Measurements from ENCODE around the gene OST4. TPM values are rescaled to one million over a fixed set of nuclear protein-coding genes. Genes with fewer than 3 reads are reported as not detected.
"Not testable (repeated sequence)": the region's sequence is repeated elsewhere in the genome, so short reads cannot be mapped to it uniquely, and the experiment has no call there.

OST4 gene
- 100 to 1,000 TPM in 3 of 4 donors, 10 to 100 TPM in 1; 92.7 to 320 (median 202) TPM for total RNA-seq

- peaks cover 15 to 64% (median 42%) of the 10 kb centered on the region in 4 donors for H3K4me1 ChIP-seq
These were observed at the start of gene OST4 for GRCh38 chr2:27071277-27071989. Gene OST4, minus strand, starts transcription at chr2:27071654.

DNA sequence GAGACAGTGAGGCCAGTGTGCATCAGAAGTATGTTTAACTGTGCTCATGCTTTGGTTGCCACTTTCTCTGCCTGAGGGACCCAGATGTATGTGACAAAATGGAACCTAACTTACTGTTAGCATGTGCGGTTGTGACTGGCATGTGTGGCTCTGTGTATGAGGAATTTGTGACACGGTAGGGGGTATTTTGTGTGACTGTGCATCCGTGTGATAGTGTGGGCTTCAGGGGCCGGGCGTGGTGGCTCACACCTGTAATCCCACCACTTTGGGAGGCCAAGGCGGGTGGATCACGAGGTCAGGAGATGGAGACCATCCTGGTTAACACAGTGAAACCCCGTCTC lies 47.8 kb upstream of the OST4 start:
- in situ Hi-C loops (cut with MboI; ENCODE audit: low pct_ligation_motif_present in 1 of 4, low pct_unique_long_range_greater_than_20kb in 1 of 4, low sequenced_read_pairs in 3 of 4): loop anchor here in 1 of 4 donors (25.0 kb wide), 1 partner anchor 93 kb away; the partner anchor contains the start of genes ATRAID, CAD and SLC5A6

More at GRCh38 chr2:27071277-27071989, at the start of gene OST4:
- 0% methylated on average over 51 of the region's 86 CpGs; no CpG with 5 or more reads in 1 of the 2 donors for WGBS, 2 donors (ENCODE audit: low coverage in 1 of 2)
- TF ChIP-seq EP300 (IDR thresholded peaks at IDR 0.05; ENCODE audit: low read depth): no peak
- TF ChIP-seq, protein P1, sequence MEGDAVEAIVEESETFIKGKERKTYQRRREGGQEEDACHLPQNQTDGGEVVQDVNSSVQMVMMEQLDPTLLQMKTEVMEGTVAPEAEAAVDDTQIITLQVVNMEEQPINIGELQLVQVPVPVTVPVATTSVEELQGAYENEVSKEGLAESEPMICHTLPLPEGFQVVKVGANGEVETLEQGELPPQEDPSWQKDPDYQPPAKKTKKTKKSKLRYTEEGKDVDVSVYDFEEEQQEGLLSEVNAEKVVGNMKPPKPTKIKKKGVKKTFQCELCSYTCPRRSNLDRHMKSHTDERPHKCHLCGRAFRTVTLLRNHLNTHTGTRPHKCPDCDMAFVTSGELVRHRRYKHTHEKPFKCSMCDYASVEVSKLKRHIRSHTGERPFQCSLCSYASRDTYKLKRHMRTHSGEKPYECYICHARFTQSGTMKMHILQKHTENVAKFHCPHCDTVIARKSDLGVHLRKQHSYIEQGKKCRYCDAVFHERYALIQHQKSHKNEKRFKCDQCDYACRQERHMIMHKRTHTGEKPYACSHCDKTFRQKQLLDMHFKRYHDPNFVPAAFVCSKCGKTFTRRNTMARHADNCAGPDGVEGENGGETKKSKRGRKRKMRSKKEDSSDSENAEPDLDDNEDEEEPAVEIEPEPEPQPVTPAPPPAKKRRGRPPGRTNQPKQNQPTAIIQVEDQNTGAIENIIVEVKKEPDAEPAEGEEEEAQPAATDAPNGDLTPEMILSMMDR (IDR thresholded peaks at IDR 0.05): no peak
- peak; percentile 85 to 96 (median 94) for TF ChIP-seq POLR2AphosphoS5 (IDR thresholded peaks at IDR 0.05)
- TF ChIP-seq POLR2A (IDR thresholded peaks at IDR 0.05): peak; percentile 86
- in situ Hi-C loops (cut with MboI; ENCODE audit: low pct_ligation_motif_present in 1 of 4, low pct_unique_long_range_greater_than_20kb in 1 of 4, low sequenced_read_pairs in 3 of 4): no loop called here
- Histone ChIP-seq H3K9me3 (no peaks in the 10 kb centered on the region), H3K27me3 (no peaks in the 10 kb centered on the region), H3K4me3 (peak within 1 kb of the TSS; percentile 68 to 98 (median 85)), H3K27ac (peak within 1 kb of the TSS; percentile 92 to 96 (median 95)), H3K36me3 (no peaks in the 10 kb centered on the region)
- intact Hi-C loops (cut with DNase I; ENCODE audit: low total_unique reads): no loop called here
- DNase-seq: peak; percentile 96

GRCh38 chr2:27118525-27119329 lies 47.3 kb upstream of the OST4 start, which contains the start of gene CGREF1:
Gene CGREF1, minus strand, starts transcription at chr2:27119128. Its CDS starts 14,762 bp downstream, at chr2:27104366.
- DNase-seq: peak; percentile 32

More for the DNA sequence above, 47.8 kb upstream of the OST4 start:
- H3K27ac ChIP-seq; H3K36me3 ChIP-seq; DNase-seq; H3K9me3 ChIP-seq; intact Hi-C loops (cut with DNase I; ENCODE audit: low total_unique reads): not testable (repeated sequence)
- 76% methylated on average over 8 of the region's 8 CpGs; no CpG with 5 or more reads in 1 of the 2 donors for WGBS, 2 donors (ENCODE audit: low coverage in 1 of 2)
- Histone ChIP-seq H3K4me1 (peaks cover 4 to 14% (median 11%) of the 10 kb centered on the region in 4 donors), H3K4me3 (peak overlapping the region in 1 of 4 donors; percentile 35), H3K27me3 (peaks cover 49% of the 10 kb centered on the region)

DNA sequence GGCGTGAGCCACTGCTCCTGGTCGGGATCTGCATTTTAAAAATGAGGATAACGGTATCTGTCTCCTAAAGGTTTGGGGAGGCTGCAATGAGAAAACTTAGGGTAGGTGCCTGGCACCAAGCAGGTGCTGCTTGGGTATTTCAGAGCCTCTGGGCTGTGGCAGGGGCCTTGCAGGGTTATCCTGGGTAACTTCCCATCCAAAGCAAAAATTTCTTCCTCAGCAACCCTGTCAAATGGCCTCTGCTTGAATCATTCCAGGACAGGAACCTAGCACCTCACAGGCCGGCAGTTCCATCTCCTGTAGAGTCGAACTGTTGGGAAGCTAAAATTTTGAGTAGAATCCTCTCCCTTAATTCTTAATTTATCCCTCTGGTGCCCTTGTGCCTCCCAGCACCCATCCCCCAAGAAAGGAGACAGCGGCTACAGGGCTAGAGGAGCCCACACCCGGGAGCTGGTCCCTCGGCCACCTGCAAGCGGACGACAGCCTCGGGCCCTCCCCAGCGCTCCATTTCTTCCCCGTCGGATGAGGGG lies 46.6 kb upstream of the OST4 start:
- WGBS, 2 donors (ENCODE audit: low coverage in 1 of 2): 6 to 63% methylated on average over 2 to 7 of the region's 14 CpGs
- peak overlapping the region in 2 of 4 donors; percentile 35 to 38 for H3K4me3 ChIP-seq
- H3K9me3 ChIP-seq: no peaks in the 10 kb centered on the region
- intact Hi-C loops (cut with DNase I; ENCODE audit: low total_unique reads): no loop called here
- H3K4me1 ChIP-seq: peaks cover 4 to 8% (median 5%) of the 10 kb centered on the region in 4 donors
- TF ChIP-seq EP300 (IDR thresholded peaks at IDR 0.05; ENCODE audit: low read depth) (no peak), POLR2AphosphoS5 (IDR thresholded peaks at IDR 0.05) (no peak), POLR2A (IDR thresholded peaks at IDR 0.05) (no peak)
- TF ChIP-seq, protein P1 (IDR thresholded peaks at IDR 0.05): no peak
- no peak for DNase-seq
- in situ Hi-C loops (cut with MboI; ENCODE audit: low pct_ligation_motif_present in 1 of 4, low pct_unique_long_range_greater_than_20kb in 1 of 4, low sequenced_read_pairs in 3 of 4): loop anchor here in 1 of 4 donors (25.0 kb wide), 1 partner anchor 94 kb away; the partner anchor contains the start of genes ATRAID, CAD and SLC5A6
- no peaks in the 10 kb centered on the region for H3K36me3 ChIP-seq
- peaks cover 49% of the 10 kb centered on the region for H3K27me3 ChIP-seq
- no peak overlapping the region for H3K27ac ChIP-seq

More at GRCh38 chr2:27118525-27119329, 47.3 kb upstream of the OST4 start, which contains the start of gene CGREF1:
- Histone ChIP-seq H3K27ac (no peak within 1 kb of the TSS), H3K27me3 (peaks cover 49% of the 10 kb centered on the region), H3K9me3 (no peaks in the 10 kb centered on the region), H3K36me3 (no peaks in the 10 kb centered on the region), H3K4me1 (peaks cover 4 to 11% (median 8%) of the 10 kb centered on the region in 4 donors), H3K4me3 (peak within 1 kb of the TSS in 2 of 4 donors; percentile 35 to 38)
- in situ Hi-C loops (cut with MboI; ENCODE audit: low pct_ligation_motif_present in 1 of 4, low pct_unique_long_range_greater_than_20kb in 1 of 4, low sequenced_read_pairs in 3 of 4): loop anchor here in 1 of 4 donors (25.0 kb wide), 1 partner anchor 94 kb away; the partner anchor contains the start of genes ATRAID, CAD and SLC5A6
- intact Hi-C loops (cut with DNase I; ENCODE audit: low total_unique reads): no loop called here
- 21% methylated on average over 35 of the region's 84 CpGs; no CpG with 5 or more reads in 1 of the 2 donors for WGBS, 2 donors (ENCODE audit: low coverage in 1 of 2)
- TF ChIP-seq, protein P1 (IDR thresholded peaks at IDR 0.05): no peak
- no peak for TF ChIP-seq POLR2A (IDR thresholded peaks at IDR 0.05)
- no peak for TF ChIP-seq EP300 (IDR thresholded peaks at IDR 0.05; ENCODE audit: low read depth)
- TF ChIP-seq POLR2AphosphoS5 (IDR thresholded peaks at IDR 0.05): no peak
